Activated T-cell treated with anti-CD3 and anti-CD28 coated beads for 1 hour (primary cell): ENCODE results near the gene VPS51.
"Not testable (repeated sequence)": the region's sequence is repeated elsewhere in the genome, so short reads cannot be mapped to it uniquely, and the experiment has no call there.

Experiments used
- DNase-seq: peaks from one replicate; pipeline ENCODE4 v3.0.0-alpha.2; 2020; ENCODE audit warnings: low read depth

VPS51 gene

DNA sequence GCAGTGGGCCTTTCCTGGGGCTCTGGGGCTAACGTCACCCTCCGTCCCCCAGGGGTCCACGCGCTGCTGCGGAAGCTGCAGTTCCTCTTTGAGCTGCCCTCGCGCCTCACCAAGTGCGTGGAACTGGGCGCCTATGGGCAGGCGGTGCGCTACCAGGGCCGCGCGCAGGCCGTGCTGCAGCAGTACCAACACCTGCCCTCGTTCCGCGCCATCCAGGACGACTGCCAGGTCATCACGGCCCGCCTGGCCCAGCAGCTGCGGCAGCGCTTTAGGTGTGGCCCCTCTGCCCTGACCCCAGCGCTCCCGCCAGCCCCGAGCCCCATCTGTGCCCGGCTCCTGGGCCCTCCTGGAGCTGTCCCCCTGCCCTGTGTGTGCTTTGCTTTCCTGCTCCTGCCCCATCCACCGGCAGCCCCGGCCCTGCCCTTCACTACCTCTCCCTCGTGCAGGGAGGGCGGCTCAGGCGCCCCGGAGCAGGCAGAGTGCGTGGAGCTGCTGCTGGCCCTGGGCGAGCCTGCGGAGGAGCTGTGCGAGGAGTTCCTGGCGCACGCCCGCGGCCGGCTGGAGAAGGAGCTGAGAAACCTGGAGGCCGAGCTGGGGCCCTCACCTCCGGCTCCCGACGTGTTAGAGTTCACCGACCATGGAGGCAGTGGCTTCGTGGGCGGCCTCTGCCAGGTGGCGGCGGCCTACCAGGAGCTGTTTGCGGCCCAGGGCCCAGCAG, 11.9 kb downstream of the VPS51 start:
- no peak for DNase-seq

DNA sequence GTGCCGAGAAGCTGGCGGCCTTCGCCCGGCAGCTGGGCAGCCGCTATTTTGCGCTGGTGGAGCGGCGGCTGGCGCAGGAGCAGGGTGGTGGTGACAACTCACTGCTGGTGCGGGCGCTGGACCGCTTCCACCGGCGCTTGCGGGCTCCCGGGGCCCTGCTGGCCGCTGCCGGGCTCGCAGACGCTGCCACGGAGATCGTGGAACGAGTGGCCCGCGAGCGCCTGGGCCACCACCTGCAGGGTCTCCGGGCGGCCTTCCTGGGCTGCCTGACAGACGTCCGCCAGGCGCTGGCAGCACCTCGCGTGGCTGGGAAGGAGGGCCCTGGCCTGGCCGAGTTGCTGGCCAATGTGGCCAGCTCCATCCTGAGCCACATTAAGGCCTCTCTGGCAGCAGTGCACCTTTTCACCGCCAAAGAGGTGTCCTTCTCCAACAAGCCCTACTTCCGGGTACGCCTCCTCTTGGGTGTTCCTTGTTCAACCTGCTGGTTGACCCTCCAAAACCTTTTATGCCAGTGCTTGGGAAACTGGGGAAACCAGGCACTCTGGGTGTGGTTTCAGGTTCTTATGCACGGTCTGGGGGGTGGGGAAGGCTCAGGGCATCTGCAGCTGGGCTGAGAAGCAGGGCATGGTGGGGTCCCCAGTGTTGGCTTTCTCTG, 12.6 kb downstream of the VPS51 start:
- no peak for DNase-seq

DNA sequence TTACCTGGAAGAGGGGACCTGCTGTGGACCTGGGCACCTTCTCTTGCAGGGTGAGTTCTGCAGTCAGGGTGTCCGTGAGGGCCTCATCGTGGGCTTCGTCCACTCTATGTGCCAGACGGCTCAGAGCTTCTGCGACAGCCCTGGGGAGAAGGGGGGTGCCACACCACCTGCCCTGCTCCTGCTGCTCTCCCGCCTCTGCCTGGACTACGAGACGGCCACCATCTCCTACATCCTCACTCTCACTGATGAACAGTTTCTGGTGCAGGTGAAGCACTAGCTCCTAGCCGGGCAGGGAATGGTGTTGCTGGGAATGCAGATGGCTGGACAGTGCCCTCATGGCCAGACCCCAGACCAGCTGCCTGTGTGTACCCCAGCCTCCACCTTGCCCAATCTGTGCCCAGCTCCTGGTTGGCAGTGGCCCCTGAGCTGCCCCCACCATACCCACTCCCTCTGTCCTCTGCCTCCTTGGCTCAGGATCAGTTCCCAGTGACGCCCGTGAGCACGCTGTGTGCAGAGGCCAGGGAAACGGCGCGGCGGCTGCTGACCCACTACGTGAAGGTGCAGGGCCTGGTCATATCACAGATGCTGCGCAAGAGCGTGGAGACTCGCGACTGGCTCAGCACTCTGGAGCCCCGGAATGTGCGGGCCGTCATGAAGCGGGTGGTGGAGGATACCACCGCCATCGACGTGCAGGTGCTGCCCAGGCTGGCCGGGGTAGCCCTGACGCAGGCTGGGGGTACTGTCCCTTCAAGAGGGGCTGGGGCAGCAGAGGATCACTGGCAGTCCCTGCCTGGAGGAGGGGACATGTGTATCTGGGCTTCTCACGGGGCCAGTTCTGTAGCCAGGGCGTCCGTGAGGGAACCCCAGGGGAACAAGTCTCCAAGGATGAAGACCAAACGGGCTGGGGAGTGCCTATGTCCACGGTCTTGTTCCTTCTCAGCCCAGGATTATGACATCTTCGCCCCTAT, 13.5 kb downstream of the VPS51 start:
- DNase-seq: no peak

DNA sequence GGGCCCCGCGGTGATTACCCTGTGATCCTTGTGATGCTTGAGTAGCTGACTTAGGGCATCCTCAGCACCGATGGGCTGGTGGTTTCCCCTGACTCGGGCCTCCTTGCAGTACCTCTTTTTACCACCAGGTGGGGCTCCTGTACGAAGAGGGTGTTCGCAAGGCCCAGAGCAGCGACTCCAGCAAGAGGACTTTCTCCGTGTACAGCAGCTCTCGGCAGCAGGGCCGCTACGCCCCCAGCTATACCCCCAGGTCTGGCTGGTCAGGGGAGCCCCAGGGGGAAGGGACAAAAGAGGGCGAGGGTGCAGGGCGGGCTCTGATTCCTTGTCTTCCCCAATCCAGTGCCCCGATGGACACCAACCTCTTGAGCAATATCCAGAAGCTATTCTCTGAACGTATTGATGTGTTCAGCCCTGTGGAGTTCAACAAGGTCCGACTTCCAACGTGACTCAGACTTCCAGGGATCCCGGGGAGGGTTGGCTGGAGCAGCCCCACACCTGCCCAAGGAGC, 14.4 kb downstream of the VPS51 start:
- DNase-seq: peak; percentile 98

DNA sequence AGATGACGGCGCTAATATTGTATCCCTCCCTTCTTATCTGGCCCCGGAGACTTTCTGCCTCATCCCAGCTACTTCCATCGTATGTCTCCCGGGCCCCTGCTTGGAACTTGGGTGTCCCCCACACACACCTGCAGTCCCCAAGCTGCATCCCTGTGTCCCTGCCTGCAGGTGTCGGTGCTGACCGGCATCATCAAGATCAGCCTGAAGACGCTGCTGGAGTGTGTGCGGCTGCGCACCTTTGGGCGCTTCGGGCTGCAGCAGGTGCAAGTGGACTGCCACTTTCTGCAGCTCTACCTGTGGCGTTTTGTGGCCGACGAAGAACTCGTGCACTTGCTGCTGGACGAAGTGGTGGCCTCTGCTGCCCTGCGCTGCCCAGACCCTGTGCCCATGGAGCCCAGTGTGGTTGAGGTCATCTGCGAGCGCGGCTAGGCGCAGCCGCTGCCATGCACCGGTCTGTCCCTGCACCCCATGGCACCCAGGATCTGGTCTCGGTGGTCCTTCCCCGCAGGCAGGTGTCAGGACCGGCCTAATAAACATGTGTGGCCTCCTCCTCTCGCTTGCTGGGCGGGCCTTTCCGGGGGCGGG, 15.2 kb downstream of the VPS51 start:
- no peak for DNase-seq

DNA sequence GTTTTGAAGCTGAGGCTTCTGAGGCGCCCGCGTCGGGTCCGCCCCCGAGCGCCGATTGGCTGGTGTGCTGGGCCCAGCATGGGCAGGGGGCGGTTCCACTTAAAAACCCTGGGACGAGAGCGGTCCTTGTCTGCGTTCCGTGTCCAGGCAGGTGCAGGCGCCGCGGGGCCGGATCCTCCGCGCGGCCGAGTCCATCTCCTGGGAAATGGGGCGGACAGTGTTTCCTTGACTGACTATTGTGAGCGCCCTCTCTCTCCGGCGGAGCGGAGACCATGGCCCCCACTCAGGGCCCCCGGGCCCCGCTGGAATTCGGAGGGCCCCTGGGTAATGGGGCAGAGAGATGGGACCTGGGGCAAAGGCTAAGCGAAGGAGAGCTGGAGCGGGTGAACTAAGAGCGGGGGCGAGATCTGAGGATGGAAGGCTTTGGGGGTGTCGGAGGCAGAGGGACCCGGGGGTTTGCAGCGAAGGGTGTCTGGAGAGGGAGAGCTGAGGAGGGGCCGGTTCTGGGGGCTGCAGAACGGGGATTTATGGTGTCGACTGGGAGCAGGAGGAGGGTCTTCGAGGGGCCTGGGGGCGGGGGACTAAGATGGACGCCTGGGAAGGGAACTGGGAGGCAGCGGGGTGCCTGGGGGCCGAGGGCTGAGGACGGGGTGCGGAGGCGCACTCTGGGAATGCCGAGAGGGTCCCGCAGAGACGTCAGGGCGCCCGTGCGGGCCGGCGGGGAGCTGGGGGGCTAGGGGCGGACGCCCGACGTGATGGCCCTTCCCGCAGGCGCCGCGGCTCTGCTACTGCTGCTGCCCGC, 15.9 kb downstream of the VPS51 start, which contains the start of gene TM7SF2:
Gene TM7SF2 (plus strand): TSS at position 129 of the 802 bp plus-strand sequence. CDS start 144 bp downstream, at position 273.
- peak; percentile 94 for DNase-seq

DNA sequence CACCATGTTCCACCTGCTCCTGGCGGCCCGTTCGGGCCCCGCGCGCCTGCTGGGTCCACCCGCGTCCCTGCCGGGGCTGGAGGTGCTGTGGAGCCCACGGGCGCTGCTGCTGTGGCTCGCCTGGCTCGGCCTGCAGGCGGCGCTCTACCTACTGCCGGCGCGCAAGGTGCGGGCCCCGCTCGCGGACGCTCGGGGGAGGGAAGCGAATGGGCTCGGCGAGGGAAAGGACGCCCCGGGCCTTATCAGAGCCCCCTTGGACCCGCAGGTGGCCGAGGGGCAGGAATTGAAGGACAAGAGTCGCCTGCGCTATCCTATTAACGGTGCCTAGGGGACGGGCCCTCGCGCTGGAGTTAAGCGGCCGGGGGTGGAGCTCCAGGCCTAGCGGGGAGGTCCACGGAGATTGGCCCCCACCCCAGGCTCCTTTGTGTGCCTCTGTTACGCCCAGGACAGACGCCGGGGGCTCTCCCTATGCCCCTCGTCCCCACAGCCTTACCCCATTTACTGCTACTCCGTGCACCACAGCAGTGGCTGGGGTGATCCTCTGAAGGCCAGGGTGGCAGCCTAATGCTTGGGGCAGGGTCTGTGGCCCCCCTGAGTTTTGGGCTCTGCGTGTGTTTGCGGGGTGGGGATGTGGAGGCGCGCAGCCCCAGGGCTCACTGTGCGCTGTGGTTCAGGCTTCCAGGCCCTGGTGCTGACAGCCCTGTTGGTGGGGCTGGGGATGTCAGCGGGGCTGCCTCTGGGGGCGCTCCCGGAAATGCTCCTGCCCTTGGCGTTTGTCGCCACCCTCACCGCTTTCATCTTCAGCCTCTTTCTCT, 16.7 kb downstream of the VPS51 start:
- DNase-seq: peak; percentile 70

DNA sequence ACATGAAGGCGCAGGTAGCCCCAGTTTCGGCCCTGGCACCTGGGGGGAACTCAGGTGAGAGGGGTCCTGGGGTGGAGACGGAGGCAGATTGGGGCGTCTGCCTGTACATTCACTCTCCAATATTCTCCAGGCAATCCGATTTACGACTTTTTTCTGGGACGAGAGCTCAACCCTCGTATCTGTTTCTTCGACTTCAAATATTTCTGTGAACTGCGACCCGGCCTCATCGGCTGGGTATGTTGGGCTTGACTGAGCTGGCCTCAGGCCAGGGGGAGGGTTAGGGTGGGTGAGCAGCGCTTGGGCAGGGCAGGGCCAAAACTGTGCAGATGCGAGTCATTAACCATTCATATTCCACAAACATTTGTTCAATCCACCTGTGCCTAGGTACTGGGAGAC, 17.3 kb downstream of the VPS51 start:
- no peak for DNase-seq

DNA sequence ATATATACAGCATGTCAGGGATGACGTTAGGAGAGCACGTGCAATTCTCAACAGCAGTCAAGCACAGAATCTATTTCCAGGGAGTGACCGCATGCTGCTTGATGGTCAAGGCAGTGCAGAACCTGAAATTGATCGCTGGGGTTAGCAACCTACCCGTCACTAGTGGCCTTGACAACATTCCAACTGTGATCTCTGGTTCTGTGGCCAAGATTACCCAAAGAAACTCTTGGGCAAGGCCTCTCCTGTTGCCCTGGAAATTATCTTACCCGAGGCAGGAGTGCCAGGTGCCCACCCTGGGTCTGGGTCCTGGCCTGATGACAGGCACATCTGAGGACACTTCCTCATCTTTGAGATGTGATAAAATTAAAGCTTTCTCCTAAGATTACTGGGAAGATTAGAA, 17.8 kb downstream of the VPS51 start:
- DNase-seq: no peak

DNA sequence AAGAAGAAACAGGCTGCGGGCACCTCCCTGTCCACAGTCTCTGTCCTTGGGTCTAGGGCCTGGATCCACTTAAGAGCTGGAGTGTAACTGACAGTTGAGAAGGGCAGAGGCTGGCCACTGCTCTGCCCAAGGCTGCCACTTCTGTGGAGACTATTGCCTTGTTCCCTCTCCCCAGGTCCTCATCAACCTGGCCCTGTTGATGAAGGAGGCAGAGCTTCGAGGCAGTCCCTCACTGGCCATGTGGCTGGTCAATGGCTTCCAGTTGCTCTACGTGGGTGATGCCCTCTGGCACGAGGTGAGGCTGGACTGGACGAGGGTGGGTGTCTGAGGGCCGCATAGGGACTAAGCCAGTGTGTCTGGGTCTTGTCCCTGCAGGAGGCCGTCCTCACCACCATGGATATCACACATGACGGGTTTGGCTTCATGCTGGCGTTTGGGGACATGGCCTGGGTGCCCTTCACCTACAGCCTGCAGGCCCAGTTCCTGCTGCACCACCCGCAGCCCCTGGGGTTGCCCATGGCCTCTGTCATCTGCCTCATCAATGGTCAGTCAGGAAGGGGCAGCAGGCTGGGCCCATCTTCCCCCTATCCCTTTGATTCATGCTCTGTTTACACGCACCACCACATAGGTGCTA, 18.6 kb downstream of the VPS51 start:
- DNase-seq: no peak

DNA sequence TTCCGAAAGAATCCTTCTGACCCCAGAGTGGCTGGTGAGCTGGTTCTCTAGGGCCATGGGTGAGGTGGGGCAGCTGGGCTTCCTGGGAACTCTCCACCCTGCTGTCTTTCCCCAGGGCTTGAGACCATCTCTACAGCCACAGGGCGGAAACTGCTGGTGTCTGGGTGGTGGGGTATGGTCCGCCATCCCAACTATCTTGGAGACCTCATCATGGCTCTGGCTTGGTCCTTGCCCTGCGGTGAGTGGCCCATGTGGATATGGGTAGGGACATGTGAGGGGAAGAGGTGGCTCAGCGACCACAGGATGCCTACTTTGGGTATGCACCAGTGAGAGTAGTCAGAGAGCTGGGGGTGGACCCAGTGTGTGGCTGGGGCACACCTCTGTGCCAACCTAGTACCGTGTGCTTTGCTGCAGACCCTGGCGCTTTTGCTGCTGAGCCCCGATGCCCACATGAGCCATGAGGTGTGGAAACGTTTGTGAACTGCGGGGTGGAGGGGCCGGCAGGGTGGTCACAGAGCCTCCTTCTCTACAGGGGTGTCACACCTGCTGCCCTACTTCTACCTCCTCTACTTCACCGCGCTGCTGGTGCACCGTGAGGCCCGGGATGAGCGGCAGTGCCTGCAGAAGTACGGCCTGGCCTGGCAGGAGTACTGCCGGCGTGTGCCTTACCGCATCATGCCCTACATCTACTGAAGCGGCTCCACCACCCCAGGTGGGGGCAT, 19.5 kb downstream of the VPS51 start:
- DNase-seq: no peak

DNA sequence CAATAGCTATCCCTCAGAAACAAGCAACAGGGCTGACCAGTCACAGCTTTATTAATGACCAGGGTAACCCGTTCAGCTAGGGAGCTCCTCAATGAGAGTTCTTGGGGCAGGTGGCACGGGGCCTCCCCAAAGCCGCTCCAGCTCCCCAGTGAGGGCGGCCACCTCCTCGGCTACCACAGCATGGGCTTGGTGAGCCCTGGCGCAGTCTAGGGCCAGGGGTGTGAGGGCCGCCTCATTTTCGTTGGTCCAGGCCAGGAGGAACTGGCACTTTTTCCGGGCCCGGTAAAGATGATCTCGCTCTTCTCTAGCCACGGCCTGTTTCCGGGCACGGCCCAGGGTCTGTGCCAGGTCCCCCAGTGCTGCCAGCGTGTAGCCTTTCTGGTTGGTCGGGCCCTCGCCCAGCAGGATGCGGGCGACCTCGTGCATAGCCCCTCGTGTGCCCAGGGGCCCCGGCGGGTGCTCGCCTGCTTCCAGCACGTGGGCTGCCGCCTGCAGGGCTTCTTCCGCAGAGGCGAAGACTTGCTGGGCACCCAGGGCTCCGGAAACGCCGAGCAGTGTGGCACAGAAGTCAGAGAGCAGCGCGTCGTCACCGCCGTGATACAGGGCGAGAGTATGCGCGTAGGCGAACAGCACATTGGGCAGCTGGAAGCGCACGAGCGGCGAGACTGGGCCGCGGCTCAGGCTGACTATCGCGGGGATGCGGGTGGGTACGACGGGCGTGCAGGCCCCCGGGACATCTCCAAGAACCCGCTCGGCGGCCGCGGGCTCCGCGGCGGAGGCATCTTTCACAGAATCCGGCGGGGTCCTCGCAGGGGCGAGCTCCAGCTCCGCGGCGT, 20.6 kb downstream of the VPS51 start:
- peak; percentile 33 for DNase-seq

DNA sequence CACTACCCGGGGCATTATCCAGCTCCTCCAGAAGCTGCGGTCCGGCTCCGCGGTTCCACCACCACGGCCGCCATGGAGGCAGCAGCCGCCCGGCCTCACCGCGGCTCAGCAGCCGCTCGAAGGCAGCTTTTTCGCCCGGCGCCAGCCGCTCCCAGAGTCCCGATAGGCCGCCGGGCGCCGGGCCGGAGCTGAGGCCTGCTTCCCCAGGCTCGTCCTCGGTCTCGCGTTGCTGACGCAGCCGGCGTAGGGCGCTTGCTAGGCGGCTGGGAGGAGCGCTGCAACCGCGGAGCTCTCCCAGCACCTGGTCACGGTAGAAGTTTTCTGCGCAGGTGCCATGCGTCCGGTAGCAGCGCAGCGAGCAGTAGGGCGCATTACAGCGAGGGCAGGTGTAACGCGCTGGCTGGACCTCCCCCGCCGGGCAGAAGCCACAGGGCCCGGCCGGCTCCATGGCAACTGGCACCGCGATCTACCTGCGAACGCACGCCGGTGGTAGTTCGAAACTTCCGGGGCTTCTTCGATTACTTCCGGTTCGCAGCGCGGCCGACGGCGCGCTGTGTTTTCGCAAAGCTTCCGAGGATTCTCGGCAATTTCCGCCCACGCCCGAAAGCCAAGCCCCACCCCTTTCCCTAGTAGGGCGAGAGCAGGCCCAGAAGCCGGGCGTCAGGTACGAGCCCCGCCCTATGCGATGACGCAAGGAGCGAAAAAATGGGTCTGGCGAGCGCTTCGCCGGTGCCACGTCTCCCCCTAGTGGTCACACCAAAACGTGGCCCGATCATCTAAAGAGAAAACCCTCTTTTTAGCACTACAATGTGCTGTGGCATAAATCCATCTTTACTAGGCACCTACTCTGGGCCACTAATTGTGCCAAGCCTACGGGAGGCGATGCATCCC, 21.4 kb downstream of the VPS51 start, which contains the start of gene ZNHIT2:
Gene ZNHIT2 (minus strand): TSS at position 496 of the 891 bp plus-strand sequence. CDS start 48 bp downstream, at position 448.
- DNase-seq: peak; percentile 100

DNA sequence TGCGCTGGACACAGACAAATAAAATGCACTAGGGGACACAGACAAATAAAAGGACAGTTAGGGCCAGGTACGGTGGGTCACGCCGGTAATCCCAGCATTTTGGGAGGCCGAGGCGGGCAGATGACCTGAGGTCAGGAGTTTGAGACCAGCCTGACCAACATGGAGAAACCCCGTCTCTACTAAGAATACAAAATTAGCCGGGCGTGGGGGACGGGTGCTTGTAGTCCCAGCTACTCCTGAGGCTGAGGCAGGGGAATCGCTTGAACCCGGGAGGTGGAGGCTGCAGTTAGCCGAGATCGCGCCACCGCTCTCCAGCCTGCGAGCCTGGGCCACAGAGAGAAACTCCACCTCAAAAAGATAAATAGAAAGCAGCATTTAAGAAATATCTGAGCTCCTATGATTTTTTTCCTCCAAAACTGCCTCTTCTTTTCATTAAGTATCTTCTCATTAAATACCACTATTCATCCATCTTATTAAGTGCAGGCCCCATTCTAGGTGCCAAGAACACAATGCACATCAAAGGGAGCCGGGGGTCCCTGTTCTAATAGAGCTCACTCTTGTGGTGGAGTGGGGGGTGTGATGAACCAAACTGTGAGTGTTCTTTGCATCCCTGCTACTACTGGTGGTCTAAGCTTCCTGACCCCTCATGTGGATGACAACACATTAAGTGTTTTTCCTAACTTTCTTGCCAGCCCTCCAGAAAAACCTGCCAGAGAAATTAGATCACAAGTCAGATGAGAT, 22.3 kb downstream of the VPS51 start:
- no peak for DNase-seq

DNA sequence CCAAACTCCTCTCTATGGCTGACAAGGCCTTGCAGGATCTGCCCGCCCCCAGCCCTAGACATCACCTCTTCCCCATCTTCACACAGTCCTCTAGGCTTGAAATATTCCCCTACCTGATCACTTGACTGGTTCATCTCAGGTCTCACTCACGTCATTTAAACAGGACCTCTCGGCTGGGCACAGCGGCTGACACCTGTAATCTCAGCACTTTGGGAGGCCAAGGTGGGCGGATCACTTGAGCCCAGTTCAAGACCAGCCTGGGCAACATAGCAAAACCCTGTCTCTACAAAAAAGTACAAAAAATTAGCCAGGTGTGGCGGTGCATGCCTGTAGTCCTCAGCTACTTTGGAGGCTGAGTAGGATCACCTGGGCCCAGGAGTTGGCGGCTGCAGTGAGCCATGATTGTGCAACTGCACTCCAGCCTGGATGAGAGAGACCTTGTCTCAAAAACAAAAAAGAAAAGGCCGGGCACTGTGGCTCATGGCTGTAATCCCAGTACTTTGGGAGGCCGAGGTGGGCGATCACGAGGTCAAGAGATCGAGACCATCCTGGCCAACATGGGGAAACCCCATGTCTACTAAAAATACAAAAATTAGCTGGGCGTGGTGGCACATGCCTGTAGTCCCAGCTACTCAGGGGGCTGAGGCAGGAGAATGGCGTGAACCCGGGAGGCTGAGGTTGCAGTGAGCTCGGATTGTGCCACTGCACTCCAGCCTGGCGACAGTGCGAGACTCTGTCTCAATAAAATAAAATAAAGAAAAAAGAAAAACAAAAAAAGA, 23.1 kb downstream of the VPS51 start:
- not testable (repeated sequence) for DNase-seq

DNA sequence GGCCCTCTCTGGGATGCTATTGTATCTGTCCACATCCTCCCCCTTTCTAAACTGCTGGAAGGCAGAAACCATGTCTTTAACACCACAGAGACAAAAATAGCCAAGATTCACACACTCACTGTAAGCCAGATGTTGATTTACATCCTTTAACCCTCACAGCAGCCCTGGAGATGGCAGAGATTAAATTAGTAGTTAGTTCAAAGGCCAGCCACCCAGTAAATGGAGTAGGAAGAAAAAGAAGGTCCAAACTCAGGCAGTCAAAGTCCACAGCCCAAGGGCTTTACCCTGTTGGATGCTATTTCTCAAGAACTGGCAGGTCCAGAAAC, 23.6 kb downstream of the VPS51 start:
- DNase-seq: no peak
